NCI-H345 (cell line): ENCODE data around the gene CAND2.
"Not testable (repeated sequence)": the region's sequence is repeated elsewhere in the genome, so short reads cannot be mapped to it uniquely, and the experiment has no call there.

ENCODE experiments used
- DNase-seq: peaks from one replicate; lab custom pipeline; 2025; lab: John Stamatoyannopoulos, UW

CAND2 gene

GRCh38 chr3:12831301-12831866 is 34.9 kb downstream of the CAND2 start:
- peak; percentile 38 for DNase-seq

GRCh38 chr3:12832350-12833221 is 36.1 kb downstream of the CAND2 start:
- DNase-seq = no peak

GRCh38 chr3:12833222-12834161 is 37.0 kb downstream of the CAND2 start:
- DNase-seq = peak; percentile 40

GRCh38 chr3:12835052-12835665 is 38.7 kb downstream of the CAND2 start:
- DNase-seq = no peak

DNA sequence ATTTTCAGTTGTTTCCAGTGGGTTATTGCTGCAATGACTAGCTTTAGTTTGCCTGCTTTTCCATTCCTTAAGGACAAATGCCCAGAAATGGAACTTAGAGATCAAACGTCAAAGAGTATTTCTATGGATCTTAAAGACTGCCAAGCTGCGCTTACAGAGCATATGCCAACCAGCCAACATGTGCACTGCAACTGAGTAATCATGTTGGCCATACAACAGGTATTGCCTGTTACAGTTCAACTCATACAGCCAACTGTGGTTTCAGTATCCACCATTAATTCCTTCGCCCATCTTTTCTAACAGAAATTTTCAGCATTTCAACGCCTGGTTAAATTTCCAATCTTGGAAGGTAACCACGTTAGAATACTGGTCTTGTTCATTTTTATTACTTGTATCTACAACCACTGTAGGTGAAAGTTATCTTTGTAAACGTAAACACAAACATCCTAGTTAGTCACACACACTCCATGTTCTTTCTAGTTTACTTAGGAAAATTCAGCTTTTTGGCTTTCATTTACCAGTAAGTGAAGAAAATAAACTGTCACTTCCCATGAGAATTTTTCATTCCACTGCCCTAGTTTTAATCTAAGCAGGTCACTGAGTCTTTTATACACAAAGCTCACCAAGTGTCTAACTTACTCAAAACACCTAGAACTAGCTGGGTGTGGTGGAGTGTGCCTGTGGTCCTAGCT is 41.0 kb downstream of the CAND2 start:
- no peak for DNase-seq

- DNase-seq = no peak
Observed at GRCh38 chr3:12838179-12838965, 41.9 kb downstream of the CAND2 start.

DNA sequence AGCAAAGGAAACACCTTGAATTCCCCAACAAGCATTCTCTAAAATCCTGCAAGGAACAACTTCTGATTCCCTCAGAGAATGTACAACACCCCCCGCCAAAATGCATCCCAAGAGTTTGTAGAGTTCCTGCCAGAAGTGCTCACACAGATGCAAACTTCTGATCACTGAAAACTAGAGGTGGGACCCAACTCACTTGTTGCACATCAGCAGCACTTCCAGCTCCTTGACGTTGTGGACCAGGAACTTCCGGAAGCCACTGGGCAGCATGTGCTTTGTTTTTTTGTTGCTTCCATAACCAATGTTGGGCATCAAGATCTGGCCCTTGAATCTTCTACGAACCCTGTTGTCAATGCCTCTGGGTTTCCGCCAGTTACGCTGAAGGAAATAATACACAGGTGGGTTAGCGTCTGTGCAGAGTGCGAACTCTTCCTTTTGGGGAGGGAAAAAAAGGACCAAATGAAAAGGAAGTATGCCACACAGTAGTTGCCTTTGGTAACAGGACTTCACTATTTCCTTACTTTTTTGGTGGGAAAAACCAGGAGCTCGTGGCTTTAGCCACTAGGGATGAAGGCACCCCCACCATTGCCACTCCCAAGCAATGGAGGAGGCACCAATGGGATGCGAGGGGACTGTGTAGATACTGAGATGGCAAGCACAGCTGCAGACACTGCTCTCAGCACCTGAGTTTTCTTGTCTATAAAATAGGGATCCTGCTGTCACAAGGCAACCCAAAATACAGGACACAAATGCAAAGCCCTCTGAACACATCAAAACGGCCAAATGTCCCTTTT is 42.9 kb downstream of the CAND2 start:
- no peak for DNase-seq

- DNase-seq = not testable (repeated sequence)
Observed at GRCh38 chr3:12840148-12840547, 43.7 kb downstream of the CAND2 start.

- DNase-seq = no peak
Observed at GRCh38 chr3:12840591-12841148, 44.2 kb downstream of the CAND2 start.

DNA sequence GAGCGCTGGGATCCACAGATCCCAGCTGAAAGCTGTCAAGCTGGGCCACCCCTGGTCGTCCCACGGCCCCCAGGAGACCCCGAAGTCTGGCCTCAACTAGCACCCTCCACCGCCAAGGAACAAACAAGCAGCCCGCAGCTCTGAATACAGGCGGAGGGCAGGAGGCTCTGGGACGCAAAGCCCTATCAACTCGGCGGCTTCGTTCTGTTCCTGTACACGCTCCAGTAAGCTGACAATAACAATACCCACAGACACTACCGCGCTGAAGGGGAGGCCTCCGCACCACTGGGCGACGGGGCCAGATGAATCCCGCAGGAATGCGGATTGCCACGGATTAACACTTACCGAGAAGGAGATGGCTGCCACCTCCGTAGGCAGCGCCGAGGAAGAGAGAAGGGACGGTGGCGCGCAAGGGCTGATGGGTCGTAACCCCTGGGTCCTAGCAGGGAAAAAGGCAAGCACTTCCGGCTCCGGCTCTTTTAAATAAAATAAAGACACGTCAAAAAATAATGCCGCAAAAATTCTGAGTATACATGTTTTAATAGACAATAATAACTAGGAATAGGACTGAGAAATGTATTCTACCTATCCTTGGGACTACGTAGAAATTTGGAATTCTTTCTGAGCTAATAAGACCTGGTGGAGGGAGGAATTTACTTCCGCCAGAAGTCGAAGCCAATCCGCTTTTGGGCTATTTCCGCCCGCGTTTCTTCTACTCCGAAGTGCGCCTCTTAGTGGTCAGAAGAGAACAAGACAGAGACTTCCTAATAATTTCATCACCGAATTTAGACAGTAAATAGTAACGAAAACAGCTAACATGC is 44.9 kb downstream of the CAND2 start, which contains the start of gene RPL32:
TSS of gene RPL32 (minus strand) at position 417 of the 821 bp plus-strand sequence. CDS start 1,328 bp downstream, outside the sequence.
- DNase-seq = peak; percentile 89

- DNase-seq = no peak
Observed at GRCh38 chr3:12841970-12842328, 45.5 kb downstream of the CAND2 start.

DNA sequence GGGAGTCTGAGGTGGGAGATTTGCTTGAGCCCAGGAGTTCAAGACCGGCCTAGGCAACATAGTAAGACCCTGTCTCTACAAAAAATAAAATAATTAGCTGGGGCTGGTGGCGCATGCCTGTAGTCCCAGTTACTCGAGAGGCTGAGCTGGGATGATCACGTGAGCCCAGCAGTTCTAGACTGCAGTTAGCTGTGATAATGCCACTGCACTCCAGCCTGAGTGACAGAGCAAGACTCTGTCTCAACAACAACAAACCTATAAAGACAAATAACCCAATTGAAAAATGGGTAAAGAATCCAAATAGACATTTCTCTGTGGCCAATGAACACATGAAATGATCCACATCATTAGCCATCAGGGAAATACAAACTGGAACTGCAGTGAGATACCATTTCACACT is 46.0 kb downstream of the CAND2 start:
- DNase-seq = no peak

DNA sequence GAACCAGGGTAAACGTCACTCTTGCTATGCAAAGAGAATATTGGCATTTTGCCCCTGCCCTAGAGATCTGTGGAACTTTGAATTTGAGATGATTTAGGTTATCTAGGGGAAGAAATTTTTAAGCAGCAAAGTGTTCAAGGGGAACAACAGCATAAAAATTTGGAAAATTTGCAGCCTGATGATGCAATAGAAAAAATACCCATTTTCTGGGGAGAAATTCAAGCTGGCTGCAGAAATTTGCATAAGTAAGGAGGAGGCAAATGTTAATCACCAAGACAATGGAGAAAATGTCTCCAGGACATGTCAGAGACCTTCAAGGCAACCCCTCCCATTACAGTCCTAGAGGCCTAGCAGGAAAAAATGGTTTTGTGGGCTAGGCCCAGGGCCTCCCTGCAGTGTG is 49.3 kb downstream of the CAND2 start:
- DNase-seq = no peak

DNA sequence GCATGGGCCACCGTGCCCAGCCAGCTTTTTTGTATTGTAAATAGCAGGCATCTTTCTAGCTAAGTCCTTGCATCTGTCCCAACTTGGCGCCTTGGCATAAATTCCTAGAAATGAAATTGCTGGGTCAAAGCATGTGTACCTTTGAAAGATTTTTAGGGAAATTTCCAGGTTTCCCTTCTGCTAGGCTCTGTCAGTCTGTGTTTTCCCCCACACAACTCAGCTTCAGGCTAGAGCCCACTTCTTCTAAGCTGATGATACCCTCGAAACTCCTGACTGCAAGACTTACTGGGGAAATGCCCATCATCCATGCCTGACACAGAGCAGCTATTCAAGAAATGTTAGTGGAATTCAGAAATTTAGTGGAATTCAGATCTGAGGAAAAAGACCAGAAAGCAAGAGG is 55.7 kb downstream of the CAND2 start:
- DNase-seq = no peak

DNA sequence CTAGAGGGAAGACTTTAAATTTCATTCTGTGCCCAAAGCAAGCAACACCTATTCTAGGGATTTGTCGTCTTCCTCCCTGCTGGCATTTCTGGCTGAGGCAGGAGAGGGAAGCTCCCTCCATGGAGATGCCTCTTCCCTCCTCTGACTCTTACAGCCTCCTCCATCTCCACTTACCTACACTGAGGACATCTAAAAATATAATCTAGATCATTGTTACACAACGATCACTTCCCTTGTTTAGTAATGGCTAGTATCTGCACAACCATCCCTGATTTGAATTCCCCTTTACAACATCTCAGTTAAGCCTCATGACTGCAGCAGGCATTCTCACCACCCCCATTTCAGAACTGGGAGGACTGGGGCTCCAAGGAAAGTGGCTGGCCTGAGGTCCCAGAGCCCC is 57.4 kb downstream of the CAND2 start:
- DNase-seq = not testable (repeated sequence)

GRCh38 chr3:12854565-12854964 is 58.1 kb downstream of the CAND2 start:
- DNase-seq = no peak

DNA sequence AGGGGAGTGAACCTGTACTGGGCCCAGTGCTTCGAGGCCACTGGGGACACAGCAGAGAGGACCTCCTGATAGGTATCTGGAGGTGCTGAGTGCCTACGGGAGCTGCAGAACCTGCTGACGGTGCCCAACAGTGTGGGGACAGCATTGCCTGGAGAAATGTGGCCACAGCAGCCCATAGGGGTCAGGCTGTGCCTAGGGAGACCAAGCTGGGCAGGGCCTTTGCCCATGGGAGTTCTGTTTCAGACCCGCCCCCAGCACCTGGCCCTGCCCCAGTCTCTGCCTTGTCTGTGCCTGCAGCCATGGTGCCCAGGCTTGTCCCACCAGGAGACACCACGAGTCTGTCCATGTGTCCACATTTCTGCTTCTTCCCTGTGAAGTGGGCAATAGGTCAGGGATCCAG is 60.1 kb downstream of the CAND2 start:
- no peak for DNase-seq

DNA sequence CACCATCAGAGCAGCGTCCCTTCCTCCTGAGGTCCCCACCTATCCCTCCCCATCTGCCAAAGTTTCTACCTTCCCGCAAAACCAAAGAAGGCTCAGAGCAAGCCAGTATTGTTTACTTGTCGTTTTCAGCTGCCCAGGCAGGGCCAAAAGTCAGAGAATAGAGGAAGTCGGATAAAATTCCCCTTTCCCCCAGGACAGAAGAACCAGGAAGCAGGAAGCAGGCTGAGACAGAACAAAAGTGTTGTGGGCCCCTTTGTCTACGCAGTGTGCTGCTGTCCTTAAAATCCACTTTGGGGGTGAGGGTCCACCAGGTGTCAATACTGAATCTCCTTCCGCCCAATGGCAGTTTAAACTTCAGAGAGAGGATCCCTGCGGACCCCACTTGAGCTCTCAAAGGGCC is 63.4 kb downstream of the CAND2 start:
- no peak for DNase-seq

DNA sequence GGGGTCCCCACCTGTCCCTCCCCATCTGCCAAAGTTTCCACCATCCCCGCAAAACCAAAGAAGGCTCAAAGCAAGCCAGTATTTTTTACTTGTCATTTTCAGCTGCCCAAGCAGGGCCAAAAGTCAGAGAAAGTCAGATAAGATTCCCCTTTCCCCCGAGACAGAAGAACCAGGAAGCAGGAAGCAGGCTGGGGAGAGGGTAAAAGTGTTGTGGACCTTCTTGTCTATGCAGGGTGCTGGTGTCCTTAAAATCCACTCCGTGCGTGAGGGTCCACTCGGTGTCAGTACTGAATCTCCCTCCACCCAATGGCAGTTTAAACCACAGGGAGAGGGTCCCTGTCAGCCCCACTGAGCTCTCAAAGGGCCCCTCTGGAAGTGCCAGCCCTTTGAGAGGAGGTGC is 65.1 kb downstream of the CAND2 start:
- no peak for DNase-seq
